GM21619 (cell line): ENCODE results near the gene GALNT7.
"Not testable (repeated sequence)": the region's sequence is repeated elsewhere in the genome, so short reads cannot be mapped to it uniquely, and the experiment has no call there.

Experiments
- ATAC-seq: cut with Tn5 transposase; IDR thresholded peaks from one replicate; pipeline ENCODE4 v1.9.1; 2021; ENCODE audit not compliant: unreplicated experiment

Gene GALNT7

GRCh38 chr4:173168396-173169177, at the start of gene GALNT7:
Gene GALNT7 (plus strand): TSS chr4:173168811. CDS start chr4:173168836, 25 bp downstream.
- ATAC-seq = peak; percentile 30

GRCh38 chr4:173118819-173119218, 49.8 kb upstream of the GALNT7 start:
- ATAC-seq = not testable (repeated sequence)

- no peak for ATAC-seq
Measured at GRCh38 chr4:173119818-173120217, 48.8 kb upstream of the GALNT7 start.

- peak; percentile 99 for ATAC-seq
Measured at GRCh38 chr4:173121076-173121561, 47.5 kb upstream of the GALNT7 start.

- ATAC-seq = no peak
Measured at GRCh38 chr4:173124209-173124865, 44.3 kb upstream of the GALNT7 start.

GRCh38 chr4:173125216-173125812, 43.3 kb upstream of the GALNT7 start:
- no peak for ATAC-seq

GRCh38 chr4:173128199-173128890, 40.3 kb upstream of the GALNT7 start:
- ATAC-seq = no peak

GRCh38 chr4:173130687-173131086, 37.9 kb upstream of the GALNT7 start:
- no peak for ATAC-seq

GRCh38 chr4:173134426-173134825, 34.2 kb upstream of the GALNT7 start:
- ATAC-seq = no peak

GRCh38 chr4:173135241-173135847, 33.3 kb upstream of the GALNT7 start:
- no peak for ATAC-seq

- ATAC-seq = no peak
Measured at GRCh38 chr4:173138624-173139023, 30.0 kb upstream of the GALNT7 start.

- ATAC-seq = no peak
Measured at GRCh38 chr4:173139561-173139960, 29.1 kb upstream of the GALNT7 start.

GRCh38 chr4:173145131-173145530, 23.5 kb upstream of the GALNT7 start:
- no peak for ATAC-seq

- no peak for ATAC-seq
Measured at GRCh38 chr4:173146456-173146855, 22.2 kb upstream of the GALNT7 start.

GRCh38 chr4:173151496-173151895, 17.1 kb upstream of the GALNT7 start:
- no peak for ATAC-seq

GRCh38 chr4:173152104-173152503, 16.5 kb upstream of the GALNT7 start:
- no peak for ATAC-seq

- ATAC-seq = no peak
Measured at GRCh38 chr4:173153445-173153844, 15.2 kb upstream of the GALNT7 start.

- no peak for ATAC-seq
Measured at GRCh38 chr4:173159791-173160190, 8.8 kb upstream of the GALNT7 start.

- no peak for ATAC-seq
Measured at GRCh38 chr4:173160871-173161270, 7.7 kb upstream of the GALNT7 start.

GRCh38 chr4:173161311-173161710, 7.3 kb upstream of the GALNT7 start:
- no peak for ATAC-seq

- no peak for ATAC-seq
Measured at GRCh38 chr4:173165706-173166105, 2.9 kb upstream of the GALNT7 start.
